ENCODE results near the gene BTBD18.
"Not testable (repeated sequence)": the region's sequence is repeated elsewhere in the genome, so short reads cannot be mapped to it uniquely, and the experiment has no call there.

BTBD18 gene

DNA sequence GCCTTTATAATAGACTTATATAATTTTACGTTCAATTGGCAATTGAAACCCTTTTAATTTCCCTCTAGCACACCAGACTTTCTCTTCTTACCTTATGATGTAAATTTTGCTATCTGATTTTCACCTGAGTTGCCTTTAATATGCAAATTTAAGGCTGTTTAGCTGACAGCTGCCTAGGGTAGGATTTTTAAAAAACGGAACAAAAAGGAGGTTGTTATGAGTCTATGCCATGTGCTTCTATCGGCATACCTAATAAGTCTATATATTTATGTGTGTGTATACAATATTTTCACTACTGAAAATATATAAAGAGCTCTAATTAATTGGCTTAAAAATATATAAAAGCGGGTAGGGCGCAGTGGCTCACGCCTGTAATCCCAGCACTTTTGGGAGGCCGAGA is 22.1 kb downstream of the BTBD18 start:
- DNase-seq (ENCODE audit: low spot score): no peak

DNA sequence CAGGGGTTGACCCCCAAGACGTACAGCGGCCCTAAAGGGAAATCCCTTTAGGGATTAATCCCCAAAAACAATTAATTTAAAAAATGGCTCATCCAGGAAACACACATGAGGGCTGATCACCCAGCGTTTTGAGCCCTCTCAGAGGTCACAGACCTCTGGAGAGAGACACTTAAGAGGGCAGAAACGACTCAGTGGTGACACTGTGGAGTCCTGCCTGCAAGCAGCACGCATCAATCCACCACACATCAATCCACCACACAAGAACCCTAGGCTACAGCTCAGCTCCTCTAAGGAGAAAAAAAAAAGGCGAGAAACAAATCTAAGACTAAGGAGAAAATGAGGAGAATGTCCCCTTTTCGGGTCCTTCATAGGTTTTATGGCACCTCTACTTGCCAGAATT is 22.8 kb downstream of the BTBD18 start:
- no peak for DNase-seq (ENCODE audit: low spot score)

DNA sequence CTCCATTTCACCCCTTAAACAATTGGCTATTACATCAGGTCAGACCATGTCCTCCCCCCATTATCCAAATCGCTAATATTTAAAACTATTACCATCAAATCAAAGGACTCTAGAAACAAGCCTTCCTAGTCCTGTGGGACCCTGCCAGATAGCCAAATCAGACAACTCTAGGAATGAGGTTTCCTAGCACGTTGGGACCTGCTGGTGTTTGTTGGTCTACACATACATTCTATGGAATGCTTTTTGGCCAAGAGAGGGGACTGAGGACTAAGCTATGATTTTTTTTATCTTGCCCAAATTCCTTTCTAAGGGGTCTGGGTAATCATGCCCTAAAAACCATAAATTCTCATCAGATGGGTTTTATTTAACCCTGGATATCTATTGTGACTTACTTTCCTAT is 24.4 kb downstream of the BTBD18 start:
- DNase-seq (ENCODE audit: low spot score): no peak

DNA sequence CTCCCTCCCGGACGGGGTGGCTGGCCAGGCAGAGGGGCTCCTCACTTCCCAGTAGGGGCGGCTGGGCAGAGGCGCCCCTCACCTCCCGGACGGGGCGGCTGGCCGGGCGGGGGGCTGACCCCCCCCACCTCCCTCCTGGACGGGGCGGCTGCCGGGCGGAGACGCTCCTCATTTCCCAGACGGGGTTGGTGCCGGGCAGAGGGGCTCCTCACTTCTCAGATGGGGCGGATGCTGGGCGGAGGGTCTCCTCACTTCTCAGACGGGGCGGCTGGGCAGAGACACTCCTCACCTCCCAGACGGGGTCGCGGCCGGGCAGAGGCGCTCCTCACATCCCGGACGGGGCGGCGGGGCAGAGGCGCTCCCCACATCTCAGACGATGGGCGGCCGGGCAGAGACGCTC is 34.9 kb downstream of the BTBD18 start:
- DNase-seq (ENCODE audit: low spot score): not testable (repeated sequence)

DNA sequence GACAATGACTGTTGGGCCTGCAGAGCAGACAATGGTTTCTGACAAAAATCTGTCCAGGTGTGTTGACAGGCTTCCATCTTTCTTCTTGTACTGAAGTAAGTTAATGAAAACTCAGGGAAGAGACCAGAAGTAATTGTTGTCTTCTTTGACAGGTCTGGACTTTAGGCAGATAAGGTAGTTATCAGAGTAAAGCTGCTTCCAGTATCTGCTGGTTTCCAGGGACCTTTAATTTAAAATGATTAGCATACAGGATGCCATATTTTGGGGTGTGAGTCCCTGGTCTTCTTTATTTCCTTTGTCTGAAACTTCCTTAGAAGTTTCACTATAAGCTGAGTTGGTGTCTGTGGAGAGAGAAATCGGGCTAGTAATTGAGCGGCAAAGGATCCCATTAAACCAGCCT is 37.8 kb downstream of the BTBD18 start:
- no peak for DNase-seq (ENCODE audit: low spot score)

DNA sequence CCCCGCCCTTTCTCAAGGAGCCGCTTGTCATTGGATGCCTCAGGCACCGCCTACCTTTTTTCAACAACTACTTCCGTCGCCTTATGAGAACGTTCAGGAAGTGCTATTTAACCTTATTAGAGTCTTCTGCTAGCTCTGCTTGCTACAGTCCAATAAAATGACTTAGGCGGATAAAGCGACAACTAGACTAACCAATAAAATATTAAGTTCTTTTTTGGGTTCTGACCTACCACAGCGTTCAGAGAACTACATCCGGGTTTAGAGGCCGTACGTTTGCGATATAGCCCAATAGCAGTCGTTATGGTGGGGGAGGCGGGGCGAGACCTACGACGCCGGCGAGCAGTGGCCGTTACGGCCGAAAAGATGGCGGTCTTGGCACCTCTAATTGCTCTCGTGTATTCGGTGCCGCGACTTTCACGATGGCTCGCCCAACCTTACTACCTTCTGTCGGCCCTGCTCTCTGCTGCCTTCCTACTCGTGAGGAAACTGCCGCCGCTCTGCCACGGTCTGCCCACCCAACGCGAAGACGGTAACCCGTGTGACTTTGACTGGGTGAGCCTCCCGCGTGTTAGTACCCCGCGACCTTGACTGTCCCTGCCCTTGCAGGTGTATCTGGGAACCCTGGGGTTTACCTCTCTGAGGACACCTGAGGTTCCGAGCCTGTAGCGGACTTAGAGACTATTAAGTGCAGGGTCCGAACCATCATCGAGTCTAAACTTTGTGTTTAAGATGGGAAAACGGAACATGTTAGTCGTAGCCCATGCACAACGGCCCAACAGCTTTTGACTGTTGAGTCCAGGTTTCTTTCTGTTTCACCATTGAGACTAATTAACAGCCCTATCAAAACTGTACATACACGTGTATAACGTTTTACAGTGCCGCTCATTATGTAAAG is 39.1 kb downstream of the BTBD18 start, which contains the start of gene TMX2:
Gene TMX2 (plus strand): TSS at position 338 of the 895 bp plus-strand sequence. CDS start 26 bp downstream, at position 364.
- peak; percentile 100 for DNase-seq (ENCODE audit: low spot score)

DNA sequence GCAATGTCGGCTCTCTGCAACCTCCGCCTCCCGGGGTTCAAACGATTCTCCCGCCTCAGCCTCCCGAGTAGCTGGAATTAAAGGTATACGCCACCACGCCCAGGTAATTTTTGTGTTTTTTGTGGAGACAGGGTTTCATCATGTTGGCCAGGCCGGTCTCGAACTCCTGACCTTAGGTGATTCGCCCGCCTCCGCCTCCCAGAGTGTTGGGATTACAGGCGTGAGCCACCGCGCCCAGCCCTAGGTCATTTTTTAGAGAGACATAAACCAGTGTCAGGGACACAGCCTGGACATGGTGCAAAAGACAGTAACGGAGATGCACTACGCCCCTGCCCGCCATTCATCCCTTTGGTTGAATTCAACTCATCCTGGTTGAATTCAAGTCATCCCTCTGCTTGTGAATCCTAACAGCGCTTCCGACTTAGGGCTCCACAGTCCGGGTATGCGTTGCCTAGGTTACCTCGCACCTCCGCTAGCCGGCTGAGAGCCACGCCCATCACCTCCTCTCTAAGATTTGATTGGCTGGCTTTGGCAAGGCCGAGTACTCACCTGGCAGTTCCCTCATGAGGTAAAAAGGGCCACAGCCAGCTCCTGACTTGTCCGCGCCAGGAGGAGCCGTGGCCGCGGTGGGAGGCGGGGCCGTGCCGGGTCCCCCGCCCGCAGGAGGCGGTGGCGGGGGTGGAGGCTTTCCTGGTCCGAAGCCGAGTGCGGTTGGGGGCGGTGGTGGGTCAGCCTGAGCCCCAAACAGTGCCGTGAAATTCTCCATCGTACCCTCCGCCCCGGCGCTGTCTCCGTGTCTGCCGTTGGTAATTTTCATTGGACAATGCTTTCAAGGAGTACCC is 40.0 kb downstream of the BTBD18 start, which contains the start of gene MED19:
Gene MED19 (minus strand): TSS at position 802 of the 842 bp plus-strand sequence. CDS start 36 bp downstream, at position 766.
- DNase-seq (ENCODE audit: low spot score): peak; percentile 98

DNA sequence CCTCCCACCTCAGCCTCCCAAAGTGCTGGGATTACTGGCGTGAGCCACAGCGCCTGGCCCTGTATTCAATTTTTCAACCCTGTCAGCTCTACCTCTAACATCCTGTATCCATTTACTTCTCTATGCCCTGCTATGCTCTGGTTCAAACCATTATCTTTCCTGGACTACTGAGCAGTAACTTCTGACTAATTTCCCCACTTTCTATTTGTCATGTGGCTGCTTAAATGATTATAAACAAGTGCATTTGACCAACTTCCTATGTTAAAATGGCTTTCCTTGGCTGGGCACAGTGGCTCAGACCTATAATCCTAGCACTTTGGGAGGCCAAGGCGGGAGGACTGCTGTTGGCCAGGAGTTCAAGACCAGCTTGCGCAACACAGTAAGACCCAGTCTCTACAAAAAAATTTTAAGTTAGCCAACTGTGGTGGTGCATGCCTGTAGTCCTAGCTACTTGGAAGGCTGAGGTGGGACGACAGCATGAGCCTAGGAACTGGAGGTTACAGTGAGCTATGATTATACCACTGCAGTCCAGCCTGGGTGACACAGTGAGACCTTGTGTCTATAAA is 41.7 kb downstream of the BTBD18 start:
- DNase-seq (ENCODE audit: low spot score): no peak

DNA sequence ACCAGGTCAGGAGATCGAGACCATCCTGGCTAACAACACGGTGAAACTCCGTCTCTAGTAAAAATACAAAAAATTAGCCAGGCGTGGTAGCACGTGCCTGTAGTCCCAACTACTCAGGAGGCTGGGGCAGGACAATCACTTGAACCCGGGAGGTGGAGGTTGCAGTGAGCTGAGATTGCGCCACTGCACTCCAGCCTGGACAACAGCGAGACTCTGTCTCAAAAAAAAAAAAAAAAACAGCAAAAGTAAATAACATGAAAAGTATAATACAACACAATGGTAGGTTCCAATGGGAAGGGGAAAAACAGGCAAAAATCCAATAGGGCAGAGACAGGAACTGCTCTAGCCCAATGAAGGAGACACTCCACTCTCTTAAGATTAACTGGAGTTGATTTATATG is 46.2 kb downstream of the BTBD18 start:
- not testable (repeated sequence) for DNase-seq (ENCODE audit: low spot score)

DNA sequence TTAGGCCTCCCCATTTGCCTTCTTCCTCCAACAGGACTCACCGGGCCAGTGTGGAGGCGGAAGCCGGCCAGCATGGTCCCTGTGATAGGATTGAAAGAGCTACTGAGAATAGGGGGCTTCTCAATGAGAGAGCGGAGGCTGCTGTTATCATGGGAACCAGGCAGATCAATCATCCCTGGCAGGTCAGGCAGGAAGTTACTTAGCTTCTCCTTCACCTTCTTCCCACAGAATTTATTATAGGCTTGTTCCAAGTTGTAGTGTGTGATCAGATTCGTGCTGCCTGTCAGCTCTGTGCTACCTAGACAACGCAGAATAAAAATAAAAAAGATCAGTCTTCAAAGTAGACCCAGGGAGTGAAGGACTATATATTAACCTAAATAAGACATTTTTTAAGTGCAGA is 46.7 kb downstream of the BTBD18 start:
- no peak for DNase-seq (ENCODE audit: low spot score)

DNA sequence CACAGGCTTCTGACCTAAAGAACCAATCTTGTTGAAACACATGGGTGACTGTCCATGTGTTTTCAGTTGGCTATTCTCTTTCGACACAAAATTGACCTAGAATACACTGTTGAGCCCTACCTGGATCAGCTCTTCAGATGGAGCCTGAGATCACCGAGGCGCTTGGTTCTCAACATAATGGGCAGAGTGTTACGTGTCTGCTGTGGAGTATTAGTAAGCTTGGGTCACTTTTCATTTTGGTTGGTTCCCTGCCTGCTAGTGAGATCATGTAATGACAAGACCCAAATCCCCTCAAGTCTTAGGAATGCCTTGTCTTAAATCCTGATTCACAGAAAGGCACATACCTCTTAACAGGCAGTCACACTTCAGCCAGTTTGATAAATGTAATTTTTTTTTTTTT is 48.3 kb downstream of the BTBD18 start:
- no peak for DNase-seq (ENCODE audit: low spot score)

DNA sequence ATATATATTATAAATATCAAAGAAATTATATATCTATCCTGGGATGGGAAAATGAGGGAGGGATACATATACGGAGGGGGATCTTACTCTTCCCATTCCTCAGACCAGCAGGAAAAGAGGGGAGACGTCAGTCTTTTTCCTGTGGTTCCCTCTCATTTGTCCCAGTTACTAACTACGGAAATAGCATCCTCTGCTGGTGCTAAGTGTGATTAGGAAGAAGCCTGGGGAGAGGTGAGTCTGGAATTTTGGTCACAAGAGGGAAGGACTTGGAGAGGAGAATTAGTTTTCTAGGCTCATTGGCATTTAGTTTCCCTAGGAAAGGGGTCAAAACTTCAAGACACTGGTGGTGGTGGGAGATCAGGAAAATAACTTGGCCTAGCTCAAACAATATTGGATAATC is 51.2 kb downstream of the BTBD18 start:
- DNase-seq (ENCODE audit: low spot score): no peak

DNA sequence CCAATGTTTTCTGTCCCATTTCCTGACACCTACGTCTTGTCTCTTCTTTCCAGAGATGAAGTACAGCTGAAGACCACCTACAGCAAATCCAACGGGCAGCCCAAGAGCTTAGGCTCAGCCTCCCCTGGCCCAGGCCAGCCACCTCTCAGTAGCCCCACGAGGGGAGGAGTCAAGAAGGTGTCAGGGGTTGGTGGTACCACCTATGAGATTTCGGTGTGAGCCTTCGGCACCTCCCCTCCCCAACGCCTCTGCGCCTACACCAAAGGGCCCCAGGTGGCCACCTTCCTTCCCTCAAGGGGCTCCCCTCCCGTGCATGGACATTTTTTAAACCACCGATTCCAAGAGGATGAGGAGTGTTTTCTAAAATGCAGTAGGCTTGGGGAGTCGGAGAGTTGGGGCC is 51.8 kb downstream of the BTBD18 start:
- no peak for DNase-seq (ENCODE audit: low spot score)

DNA sequence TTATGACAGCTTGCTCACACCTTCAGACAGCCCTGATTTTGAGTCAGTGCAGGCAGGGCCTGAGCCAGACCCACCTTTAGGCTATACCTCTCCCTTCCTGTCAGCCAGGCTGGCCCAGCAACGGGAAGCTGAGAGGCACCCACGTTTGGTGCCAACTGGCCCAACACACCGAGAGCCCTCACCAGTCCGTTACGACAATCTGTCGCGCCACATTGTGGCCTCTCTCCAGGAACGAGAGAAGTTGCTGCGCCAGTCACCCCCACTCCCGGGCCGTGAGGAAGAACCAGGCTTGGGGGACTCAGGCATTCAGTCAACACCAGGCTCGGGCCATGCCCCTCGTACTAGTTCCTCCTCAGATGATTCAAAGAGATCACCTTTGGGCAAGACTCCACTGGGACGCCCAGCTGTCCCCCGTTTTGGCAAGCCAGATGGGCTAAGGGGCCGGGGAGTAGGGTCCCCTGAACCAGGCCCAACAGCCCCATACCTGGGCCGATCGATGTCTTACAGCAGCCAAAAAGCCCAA is 52.7 kb downstream of the BTBD18 start:
- DNase-seq (ENCODE audit: low spot score): no peak
